ENCODE data around the gene RNF2. TPM values are rescaled to one million over a fixed set of nuclear protein-coding genes. Genes with fewer than 3 reads are reported as not detected.

Gene RNF2
- total RNA-seq, 2 donors from 2014 or later: 14.9 to 21.7 TPM

GRCh38 chr1:185068341-185068740 lies 23.0 kb downstream of the RNF2 start:
- Histone ChIP-seq H3K27ac (no peak overlapping the region), H3K27me3 (no peaks in the 10 kb centered on the region), H3K4me3 (no peak overlapping the region), H3K4me1 (no peaks in the 10 kb centered on the region), H3K9ac (ENCODE audit: low read depth in 2 of 2, low read length in 2 of 2) (no peak overlapping the region), H3K9me3 (no peaks in the 10 kb centered on the region), H3K36me3 (no peaks in the 10 kb centered on the region)
- TF ChIP-seq CTCF (IDR thresholded peaks at IDR 0.05): no peak
- no peak for DNase-seq
- intact Hi-C loops (cut with DNase I): no loop called here

GRCh38 chr1:185069202-185069772 lies 23.9 kb downstream of the RNF2 start:
- no peaks in the 10 kb centered on the region for H3K9me3 ChIP-seq
- no peaks in the 10 kb centered on the region for H3K36me3 ChIP-seq
- no peaks in the 10 kb centered on the region for H3K27me3 ChIP-seq
- TF ChIP-seq CTCF (IDR thresholded peaks at IDR 0.05): no peak
- DNase-seq: no peak
- no peak overlapping the region for H3K27ac ChIP-seq
- no peak overlapping the region for H3K4me3 ChIP-seq
- no peaks in the 10 kb centered on the region for H3K4me1 ChIP-seq
- intact Hi-C loops (cut with DNase I): no loop called here
- no peak overlapping the region for H3K9ac ChIP-seq (ENCODE audit: low read depth in 2 of 2, low read length in 2 of 2)

GRCh38 chr1:185070051-185070450 lies 24.7 kb downstream of the RNF2 start:
- intact Hi-C loops (cut with DNase I): no loop called here
- H3K9ac ChIP-seq (ENCODE audit: low read depth in 2 of 2, low read length in 2 of 2): no peak overlapping the region
- H3K27ac ChIP-seq: no peak overlapping the region
- DNase-seq: no peak
- no peaks in the 10 kb centered on the region for H3K36me3 ChIP-seq
- TF ChIP-seq CTCF (IDR thresholded peaks at IDR 0.05): no peak
- H3K9me3 ChIP-seq: no peaks in the 10 kb centered on the region
- H3K4me1 ChIP-seq: no peaks in the 10 kb centered on the region
- H3K4me3 ChIP-seq: no peak overlapping the region
- H3K27me3 ChIP-seq: no peaks in the 10 kb centered on the region

GRCh38 chr1:185073725-185074124 lies 28.4 kb downstream of the RNF2 start:
- no peak for DNase-seq
- intact Hi-C loops (cut with DNase I): no loop called here
- Histone ChIP-seq H3K4me3 (no peak overlapping the region), H3K27me3 (no peaks in the 10 kb centered on the region), H3K27ac (no peak overlapping the region), H3K9ac (ENCODE audit: low read depth in 2 of 2, low read length in 2 of 2) (no peak overlapping the region), H3K36me3 (no peaks in the 10 kb centered on the region), H3K4me1 (no peaks in the 10 kb centered on the region), H3K9me3 (no peaks in the 10 kb centered on the region)
- TF ChIP-seq CTCF (IDR thresholded peaks at IDR 0.05): no peak

GRCh38 chr1:185074307-185074706 lies 28.9 kb downstream of the RNF2 start:
- no peak overlapping the region for H3K4me3 ChIP-seq
- H3K4me1 ChIP-seq: no peaks in the 10 kb centered on the region
- H3K27ac ChIP-seq: no peak overlapping the region
- H3K9me3 ChIP-seq: no peaks in the 10 kb centered on the region
- no peak for DNase-seq
- no peak overlapping the region for H3K9ac ChIP-seq (ENCODE audit: low read depth in 2 of 2, low read length in 2 of 2)
- intact Hi-C loops (cut with DNase I): no loop called here
- TF ChIP-seq CTCF (IDR thresholded peaks at IDR 0.05): no peak
- no peaks in the 10 kb centered on the region for H3K36me3 ChIP-seq
- H3K27me3 ChIP-seq: no peaks in the 10 kb centered on the region
